Erythroblast (primary cell): ENCODE measurements around the gene ASPG.

ENCODE experiments used
- GATA1 ChIP-seq: IDR thresholded peaks from 2 replicates; pipeline ENCODE4 v1.6.1; 2011; ENCODE audit warnings: low read depth, mild to moderate bottlenecking, control low read depth, low read length, moderate library complexity
- POLR2A ChIP-seq: IDR thresholded peaks from 2 replicates; pipeline ENCODE4 v1.6.1; 2011; ENCODE audit warnings: mild to moderate bottlenecking, low read length

DNA sequence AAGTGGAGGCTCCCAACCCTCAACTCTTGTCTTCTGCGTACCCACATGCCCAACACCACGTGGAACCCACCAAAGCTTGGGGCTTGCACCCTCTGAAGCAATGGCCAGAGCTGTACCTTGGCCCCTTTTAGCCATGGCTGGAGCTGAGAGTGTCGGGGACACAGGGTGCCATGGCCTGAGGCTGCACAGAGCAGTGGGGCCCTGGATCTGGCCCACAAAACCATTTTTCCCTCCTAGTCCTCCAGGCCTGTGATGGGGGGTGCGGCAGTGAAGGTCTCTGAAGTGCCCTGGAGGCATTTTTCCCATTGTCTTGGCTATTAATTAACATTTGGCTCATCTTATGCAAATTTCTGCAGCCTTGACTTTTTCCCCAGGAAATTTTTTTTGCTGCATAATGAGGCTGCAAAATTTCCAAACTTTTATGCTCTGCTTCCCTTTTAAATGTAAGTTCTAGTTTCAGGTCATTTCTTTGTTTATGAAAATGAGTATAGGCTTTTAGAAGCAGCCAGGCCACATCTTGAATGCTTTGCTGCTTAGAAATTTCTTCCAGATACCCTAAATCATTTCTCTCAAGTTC, 18.7 kb upstream of the ASPG start:
- no peak for TF ChIP-seq POLR2A
- TF ChIP-seq GATA1: no peak
